SJCRH30 (cell line): ENCODE measurements around the gene TMEM259. TPM values are rescaled to one million over a fixed set of nuclear protein-coding genes. Genes with fewer than 3 reads are reported as not detected.
A peak's percentile ranks its signal among the peaks of the same experiment; 100 is the strongest.

Experiments
- DNase-seq, 2 experiments: peaks; one replicate each; pipeline ENCODE4 v3.0.0-alpha.2; 2015 to 2020
- H3K27ac ChIP-seq: fragments of 250-450 bp; sonication (Bioruptor Pico); 2 replicates; pipeline ENCODE4 v1.5.1; 2020; ENCODE audit warnings: mild to moderate bottlenecking, moderate library complexity
- H3K27me3 ChIP-seq: fragments of 250-450 bp; sonication (Bioruptor Pico); 2 replicates; pipeline ENCODE4 v1.5.1; 2020; ENCODE audit warnings: mild to moderate bottlenecking, moderate library complexity
- H3K36me3 ChIP-seq: fragments of 250-450 bp; sonication (Bioruptor Pico); 2 replicates; pipeline ENCODE4 v1.5.1; 2020; ENCODE audit warnings: mild to moderate bottlenecking, moderate library complexity
- H3K4me1 ChIP-seq: fragments of 250-450 bp; sonication (Bioruptor Pico); 2 replicates; pipeline ENCODE4 v1.5.1; 2020; ENCODE audit warnings: mild to moderate bottlenecking, moderate library complexity
- H3K4me3 ChIP-seq: fragments of 250-450 bp; sonication (Bioruptor Pico); 2 replicates; pipeline ENCODE4 v1.5.1; 2020; ENCODE audit warnings: mild to moderate bottlenecking, moderate library complexity
- H3K9me3 ChIP-seq: fragments of 250-450 bp; sonication (Bioruptor Pico); replicated peaks from 2 replicates; pipeline ENCODE4 v1.5.1; 2020; ENCODE audit warnings: mild to moderate bottlenecking, moderate library complexity
- total RNA-seq: library from RNA; depleted of rRNA; stranded (reverse); fragments of >200 nt; shearing (Covaris generic); gene quantifications from 2 replicates; pipeline ENCODE4 v1.2.3, GENCODE V29; 2014

The TMEM259 gene
- total RNA-seq, 1 experiment from 2014 or later: 66.8 TPM

GRCh38 chr19:1063030-1063908, 42.3 kb upstream of the TMEM259 start:
- Histone ChIP-seq H3K4me1 (peaks cover 12% of the 10 kb centered on the region; the same call in 1 of the 2 replicates), H3K36me3 (no peaks in the 10 kb centered on the region), H3K4me3 (no peak overlapping the region), H3K9me3 (0 out of 2 replicates have a peak, but pooled peaks cover 3% of the 10 kb centered on the region), H3K27ac (no peak overlapping the region), H3K27me3 (peaks cover 5% of the 10 kb centered on the region; the same call in 1 of the 2 replicates)
- DNase-seq: no peak

GRCh38 chr19:1062387-1063029, 41.6 kb upstream of the TMEM259 start:
- no peak overlapping the region for H3K4me3 ChIP-seq
- H3K9me3 ChIP-seq: peaks cover 4% of the 10 kb centered on the region
- no peaks in the 10 kb centered on the region for H3K36me3 ChIP-seq
- DNase-seq: no peak
- H3K27me3 ChIP-seq: peaks cover 3% of the 10 kb centered on the region; the same call in 1 of the 2 replicates
- no peak overlapping the region for H3K27ac ChIP-seq
- peaks cover 12% of the 10 kb centered on the region; the same call in 1 of the 2 replicates for H3K4me1 ChIP-seq

GRCh38 chr19:1061987-1062386, 41.1 kb upstream of the TMEM259 start:
- H3K36me3 ChIP-seq: no peaks in the 10 kb centered on the region
- peaks cover 12% of the 10 kb centered on the region; the same call in 1 of the 2 replicates for H3K4me1 ChIP-seq
- no peak for DNase-seq
- peaks cover 3% of the 10 kb centered on the region; the same call in 1 of the 2 replicates for H3K27me3 ChIP-seq
- H3K4me3 ChIP-seq: no peak overlapping the region
- H3K27ac ChIP-seq: no peak overlapping the region
- peaks cover 9% of the 10 kb centered on the region for H3K9me3 ChIP-seq

- Histone ChIP-seq H3K27ac (no peak overlapping the region), H3K9me3 (peaks cover 11% of the 10 kb centered on the region)
These were observed 39.8 kb upstream of the TMEM259 start for GRCh38 chr19:1060689-1061088.

GRCh38 chr19:1058112-1058511, 37.2 kb upstream of the TMEM259 start:
- no peak overlapping the region for H3K4me3 ChIP-seq
- H3K4me1 ChIP-seq: no peaks in the 10 kb centered on the region
- no peaks in the 10 kb centered on the region for H3K27me3 ChIP-seq
- no peak overlapping the region for H3K27ac ChIP-seq
- peaks cover 11% of the 10 kb centered on the region for H3K9me3 ChIP-seq
- H3K36me3 ChIP-seq: no peaks in the 10 kb centered on the region
- DNase-seq: no peak

More at GRCh38 chr19:1060689-1061088, 39.8 kb upstream of the TMEM259 start:
- H3K36me3 ChIP-seq: no peaks in the 10 kb centered on the region
- H3K4me1 ChIP-seq: peaks cover 2% of the 10 kb centered on the region; the same call in 1 of the 2 replicates
- no peak for DNase-seq
- H3K4me3 ChIP-seq: no peak overlapping the region
- no peaks in the 10 kb centered on the region for H3K27me3 ChIP-seq

GRCh38 chr19:1057176-1057855, 36.4 kb upstream of the TMEM259 start:
- H3K4me1 ChIP-seq: no peaks in the 10 kb centered on the region
- H3K27me3 ChIP-seq: no peaks in the 10 kb centered on the region
- no peak overlapping the region for H3K27ac ChIP-seq
- no peaks in the 10 kb centered on the region for H3K36me3 ChIP-seq
- DNase-seq: peak; percentile 52 to 66
- H3K4me3 ChIP-seq: no peak overlapping the region
- peaks cover 9% of the 10 kb centered on the region for H3K9me3 ChIP-seq

GRCh38 chr19:1055886-1056620, 35.1 kb upstream of the TMEM259 start:
- H3K9me3 ChIP-seq: peaks cover 8% of the 10 kb centered on the region
- H3K36me3 ChIP-seq: no peaks in the 10 kb centered on the region
- H3K27me3 ChIP-seq: no peaks in the 10 kb centered on the region
- DNase-seq: no peak
- no peaks in the 10 kb centered on the region for H3K4me1 ChIP-seq
- H3K27ac ChIP-seq: no peak overlapping the region
- no peak overlapping the region for H3K4me3 ChIP-seq

GRCh38 chr19:1055028-1055425, 34.1 kb upstream of the TMEM259 start:
- Histone ChIP-seq H3K27me3 (no peaks in the 10 kb centered on the region), H3K4me1 (no peaks in the 10 kb centered on the region), H3K27ac (no peak overlapping the region), H3K9me3 (peaks cover 8% of the 10 kb centered on the region), H3K36me3 (no peaks in the 10 kb centered on the region), H3K4me3 (no peak overlapping the region)
- no peak for DNase-seq

- DNase-seq: no peak
- Histone ChIP-seq H3K4me1 (no peaks in the 10 kb centered on the region), H3K36me3 (no peaks in the 10 kb centered on the region), H3K4me3 (no peak overlapping the region), H3K27me3 (no peaks in the 10 kb centered on the region), H3K9me3 (peaks cover 8% of the 10 kb centered on the region), H3K27ac (no peak overlapping the region)
These were observed 33.4 kb upstream of the TMEM259 start for GRCh38 chr19:1054102-1055027.

- Histone ChIP-seq H3K27me3 (no peaks in the 10 kb centered on the region), H3K27ac (no peak overlapping the region), H3K4me1 (no peaks in the 10 kb centered on the region), H3K9me3 (peaks cover 8% of the 10 kb centered on the region), H3K36me3 (no peaks in the 10 kb centered on the region), H3K4me3 (no peak overlapping the region)
- DNase-seq: no peak
These were observed 32.5 kb upstream of the TMEM259 start for GRCh38 chr19:1053176-1054101.

GRCh38 chr19:1052349-1052975, 31.5 kb upstream of the TMEM259 start:
- H3K27ac ChIP-seq: no peak overlapping the region
- H3K36me3 ChIP-seq: no peaks in the 10 kb centered on the region
- DNase-seq: no peak
- H3K9me3 ChIP-seq: peaks cover 6% of the 10 kb centered on the region
- H3K4me3 ChIP-seq: no peak overlapping the region
- H3K27me3 ChIP-seq: no peaks in the 10 kb centered on the region
- no peaks in the 10 kb centered on the region for H3K4me1 ChIP-seq

GRCh38 chr19:1051791-1052190, 30.9 kb upstream of the TMEM259 start:
- no peaks in the 10 kb centered on the region for H3K36me3 ChIP-seq
- no peaks in the 10 kb centered on the region; the same call in 1 of the 2 replicates for H3K9me3 ChIP-seq
- no peak overlapping the region for H3K4me3 ChIP-seq
- no peak overlapping the region for H3K27ac ChIP-seq
- H3K27me3 ChIP-seq: no peaks in the 10 kb centered on the region
- H3K4me1 ChIP-seq: no peaks in the 10 kb centered on the region
- DNase-seq: no peak
